ENCODE results near the gene CCDC78. TPM values are rescaled to one million over a fixed set of nuclear protein-coding genes. Genes with fewer than 3 reads are reported as not detected.

CCDC78 gene
- total and polyA plus RNA-seq, 2 donors (not counting 3 experiments of a cell fraction or from before 2014, with no cell fraction given): 0.50 to 1.3 TPM

GRCh38 chr16:715477-716199, 10.6 kb downstream of the CCDC78 start:
- POLR2A ChIA-PET: no interaction called here
- Histone ChIP-seq H3K4me2 (ENCODE audit: insufficient read depth, low read length) (peak overlapping the region; percentile 75), H3K27ac (ENCODE audit: insufficient read depth, low read depth, low read length) (no peak overlapping the region), H3K36me3 (ENCODE audit: control insufficient read depth in 2 of 2, extremely low read depth in 1 of 2, insufficient read depth in 2 of 2, low read length in 2 of 2) (no peaks in the 10 kb centered on the region), H4K20me1 (replicated peaks; ENCODE audit: control insufficient read depth, extremely low read depth, insufficient read depth, low read length) (no peaks in the 10 kb centered on the region), H3K9me3 (replicated peaks; ENCODE audit: control insufficient read depth, insufficient read depth, low read length) (no peaks in the 10 kb centered on the region), H3K4me1 (ENCODE audit: control insufficient read depth, extremely low read depth, insufficient read depth, low read length) (peaks cover 18% of the 10 kb centered on the region), H3K9ac (replicated peaks; ENCODE audit: extremely low read depth, insufficient read depth, low read length) (no peak overlapping the region), H3K9me1 (replicated peaks; ENCODE audit: control insufficient read depth, extremely low read depth, insufficient read depth, low read length) (no peaks in the 10 kb centered on the region), H3K27me3 (ENCODE audit: control insufficient read depth in 2 of 2, insufficient read depth in 2 of 2, low read length in 2 of 2) (no peaks in the 10 kb centered on the region), H3K4me3 (replicated peaks in 1 of 3; ENCODE audit: insufficient read depth in 1 of 3, low read depth in 1 of 3, low read length in 3 of 3) (peak overlapping the region; percentile 42 to 58 (median 51)), H3K79me2 (ENCODE audit: control insufficient read depth, insufficient read depth, low read length) (no peaks in the 10 kb centered on the region), H2AFZ (ENCODE audit: low read depth, low read length) (peak overlapping the region; percentile 60)
- BruUV-seq (replicated peaks): no TSS peak
- FAIRE-seq (no peak), DNase-seq (ENCODE audit: low read depth, low spot score) (no peak)
- CTCF ChIA-PET: interaction anchor here (0.6 to 2.6 kb wide), 11 partner anchors 9 to 342 kb away, joined by 3 to 34 read pairs (median 5); partner anchors contain the start of genes CCDC78, CHTF18, CIAO3 and HAGHL
- intact Hi-C loops (cut with micrococcal nuclease): loop anchor here (2.0 kb wide), 1 partner anchor 13 kb away; no protein-coding TSS in a partner anchor
- dilution Hi-C loops (cut with MboI; ENCODE audit: extremely low pct_ligation_motif_present, low sequenced_read_pairs): no loop called here
- TF ChIP-seq MYC (IDR thresholded peaks at IDR 0.05; ENCODE audit: low read depth, low read length) (no peak), CTCF (IDR thresholded peaks at IDR 0.05; ENCODE audit: extremely low read depth in 1 of 2, insufficient read depth in 1 of 2, low read depth in 1 of 2, low read length in 2 of 2) (peak; percentile 17 to 19)
